ENCODE data around the gene TAAR1.

The TAAR1 gene

DNA sequence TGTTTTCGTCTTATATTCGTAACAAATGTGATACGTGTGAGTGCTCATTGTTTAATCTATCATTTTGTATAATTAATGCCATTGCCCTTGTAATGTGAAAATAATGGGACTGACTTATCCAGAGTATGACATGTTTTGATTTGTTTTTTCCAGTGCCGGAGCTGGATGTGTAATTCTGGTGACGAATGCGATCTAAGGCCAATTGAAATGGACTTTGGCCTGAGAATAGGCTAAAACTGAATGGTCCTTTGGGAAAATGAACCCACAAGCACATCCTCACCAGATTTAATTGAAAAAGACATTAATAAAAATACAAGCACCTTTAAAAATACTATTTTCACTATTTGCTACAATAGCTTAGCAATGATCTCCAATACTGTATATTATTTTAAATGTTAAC lies 62.8 kb downstream of the TAAR1 start:
- no peak for FAIRE-seq
- no peak for DNase-seq (ENCODE audit: low spot score)
